Mucosa of gallbladder (tissue), 1 donor: Measurements from ENCODE around the gene PDCD2. TPM values are rescaled to one million over a fixed set of nuclear protein-coding genes. Genes with fewer than 3 reads are reported as not detected.
A peak's percentile ranks its signal among the peaks of the same experiment; 100 is the strongest.
"Not testable (repeated sequence)": the region's sequence is repeated elsewhere in the genome, so short reads cannot be mapped to it uniquely, and the experiment has no call there.

Source experiments
- DNase-seq: peaks from one replicate; pipeline ENCODE4 v3.0.0-alpha.2; 2020; ENCODE audit warnings: low spot score
- total RNA-seq: library from RNA; stranded (reverse); gene quantifications from one replicate; pipeline ENCODE4 v1.2.1, GENCODE V29; 2021
- donor health status: DM: no; HTN: no; CAD: no.

Gene PDCD2
- total RNA-seq, 1 donor from 2014 or later = 49.8 TPM

GRCh38 chr6:170552765-170553533 lies 31.5 kb downstream of the PDCD2 start, which contains the start of gene PSMB1:
TSS of gene PSMB1 (minus strand) at chr6:170553307. CDS start at chr6:170553242, 65 bp downstream.
- DNase-seq = peak; percentile 94

DNA sequence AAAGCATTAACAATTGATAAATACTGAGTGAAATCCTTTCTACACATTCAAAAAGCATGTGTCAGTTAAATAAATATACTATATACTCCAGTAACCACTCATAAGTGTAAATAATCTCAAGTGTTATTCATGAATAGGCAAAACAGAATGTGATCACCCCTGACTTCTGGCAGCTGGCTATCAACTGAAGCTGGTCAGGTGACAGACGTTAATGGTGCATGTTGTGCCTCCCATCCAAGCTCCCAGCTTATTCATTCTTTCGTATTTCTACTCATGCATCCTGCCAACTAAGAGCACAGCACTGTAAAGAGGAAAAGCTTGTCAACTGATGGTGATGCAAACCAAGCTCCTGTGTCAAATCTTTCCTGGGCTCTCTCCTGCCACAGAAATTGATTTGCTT lies 39.0 kb downstream of the PDCD2 start:
- DNase-seq = no peak

DNA sequence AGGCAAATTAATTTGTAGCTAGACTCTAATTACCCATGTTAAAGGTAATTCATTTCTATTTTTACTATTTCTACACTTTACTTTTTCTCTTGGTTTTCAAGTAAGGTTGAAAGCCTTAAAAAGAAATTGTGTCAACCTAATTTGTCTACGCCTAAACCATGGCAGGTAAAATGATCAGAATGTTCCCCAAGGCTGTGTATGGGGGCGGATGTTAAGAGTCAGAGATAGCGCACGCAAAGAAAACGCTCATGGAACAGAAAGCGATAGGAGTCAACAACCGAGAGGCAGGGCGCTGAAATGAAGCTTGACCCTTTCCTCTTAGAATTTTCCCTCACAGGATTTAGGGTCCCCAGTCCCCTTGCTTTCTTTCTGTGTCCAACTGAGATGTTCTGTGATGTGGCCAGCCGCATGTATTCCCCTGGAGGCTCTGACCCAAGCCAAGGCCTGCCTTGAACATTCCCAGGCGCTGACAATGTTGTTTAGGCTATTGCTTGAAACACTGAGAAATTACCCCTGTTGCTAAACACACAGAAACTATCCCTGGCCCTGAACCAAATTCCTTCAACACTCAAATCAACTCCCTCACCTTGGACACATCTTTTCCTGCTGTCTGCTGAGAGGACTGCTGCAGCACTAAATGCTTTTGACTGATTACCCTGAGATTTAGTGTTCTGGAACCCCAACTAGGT lies 42.3 kb downstream of the PDCD2 start:
- DNase-seq = no peak

DNA sequence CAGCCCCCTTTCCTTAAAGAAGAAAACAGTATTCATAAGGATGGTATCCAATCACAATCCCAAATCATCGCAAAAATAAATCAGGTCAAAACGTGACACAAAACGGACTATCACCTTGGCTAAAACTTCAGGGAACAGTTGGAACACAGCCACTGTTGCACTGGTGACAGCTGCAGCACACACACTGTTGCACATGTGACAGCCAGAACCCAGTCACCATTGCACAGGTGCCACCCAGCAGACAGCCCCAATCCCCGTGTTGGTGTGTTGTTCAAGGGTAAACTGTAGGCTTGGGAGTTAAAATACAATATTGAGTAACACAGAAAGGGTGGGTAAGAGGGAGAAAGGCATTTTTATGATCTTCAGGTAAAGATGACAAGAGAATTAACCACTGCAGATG lies 47.1 kb downstream of the PDCD2 start:
- DNase-seq = no peak

- DNase-seq = no peak
Observed at GRCh38 chr6:170536671-170537070, 47.8 kb downstream of the PDCD2 start.

DNA sequence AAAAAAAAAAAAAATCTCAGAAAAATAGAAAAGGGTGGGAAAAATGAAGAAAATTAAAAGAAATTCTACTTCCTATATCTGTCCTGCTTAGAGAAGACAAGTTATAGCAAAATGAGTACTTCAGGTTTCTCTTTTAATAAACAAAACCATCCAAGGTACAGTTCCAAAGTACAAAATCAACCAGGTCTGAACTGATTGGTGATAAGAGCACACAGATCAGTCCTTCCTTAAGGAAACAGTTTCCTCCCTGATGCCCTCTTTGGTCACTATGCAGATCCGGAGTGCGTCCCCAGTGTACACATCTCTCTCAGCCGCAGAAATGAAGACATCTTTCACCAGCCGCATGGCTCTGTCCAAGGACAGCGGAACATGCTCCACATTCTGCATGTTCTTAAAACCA lies 49.4 kb downstream of the PDCD2 start:
- DNase-seq = no peak

- no peak for DNase-seq
Observed at GRCh38 chr6:170533792-170534191, 50.6 kb downstream of the PDCD2 start.

DNA sequence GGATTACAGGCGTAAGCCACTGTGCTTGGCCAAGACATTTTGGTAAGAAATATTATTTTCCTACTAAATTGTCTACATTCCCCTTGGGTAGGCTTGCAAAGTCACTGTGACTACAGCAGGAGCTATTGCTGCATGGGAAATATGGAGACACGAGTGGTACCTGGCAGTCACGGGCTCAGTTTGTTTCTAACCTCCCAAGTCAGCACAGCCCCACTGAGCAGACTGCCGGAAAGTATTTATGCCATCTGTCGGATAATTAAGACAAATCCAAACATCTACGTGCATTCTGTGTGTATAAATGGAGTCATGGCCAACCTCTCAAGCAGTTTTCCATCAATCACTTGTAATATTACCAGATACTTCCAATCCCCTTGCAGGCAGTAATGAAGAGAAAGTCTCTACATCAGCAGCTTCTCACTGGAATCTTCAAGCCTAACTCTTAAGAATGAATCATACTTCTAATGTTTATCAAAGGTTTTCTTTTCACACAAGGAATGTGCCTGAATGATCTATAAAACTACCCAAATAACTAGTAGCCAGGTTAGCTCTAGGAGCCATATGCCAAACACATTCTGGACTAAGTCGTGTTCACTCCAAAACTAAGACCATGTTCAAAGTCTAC lies 51.5 kb downstream of the PDCD2 start:
- DNase-seq = no peak

- DNase-seq = peak; percentile 79
Observed at GRCh38 chr6:170529839-170530469, 54.5 kb downstream of the PDCD2 start.

DNA sequence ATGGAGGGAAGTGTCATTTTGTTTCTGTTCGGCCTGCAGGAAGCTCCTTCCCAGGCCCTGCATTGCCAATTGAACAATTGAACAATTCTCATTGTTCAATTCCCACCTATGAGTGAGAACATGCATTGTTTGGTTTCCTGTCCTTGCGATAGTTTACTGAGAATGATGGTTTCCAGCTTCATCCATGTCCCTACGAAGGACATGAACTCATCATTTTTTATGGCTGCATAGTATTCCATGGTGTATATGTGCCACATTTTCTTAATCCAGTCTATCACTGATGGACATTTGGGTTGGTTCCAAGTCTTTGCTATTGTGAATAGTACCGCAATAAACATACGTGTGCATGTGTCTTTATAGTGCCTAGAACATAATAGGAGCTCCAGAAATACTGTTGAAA lies 56.4 kb downstream of the PDCD2 start:
- not testable (repeated sequence) for DNase-seq

DNA sequence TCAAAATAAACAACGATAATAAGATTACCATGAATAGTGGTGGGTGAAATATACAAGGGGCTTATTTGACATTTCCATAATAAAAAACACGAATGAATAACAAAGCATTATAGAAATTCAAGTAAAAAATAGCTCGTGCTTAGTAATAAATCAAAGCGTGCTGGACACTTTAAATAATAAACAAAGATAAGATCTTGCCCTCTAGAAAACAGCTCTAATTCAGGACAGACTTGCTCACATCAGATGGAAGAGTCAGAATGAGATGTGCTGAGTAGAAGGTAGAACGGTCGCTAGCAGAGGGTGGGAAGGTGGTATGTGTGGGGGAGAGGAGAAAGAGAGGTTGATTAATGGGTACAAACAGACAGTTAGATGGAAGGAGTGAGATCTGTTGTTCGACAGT lies 58.6 kb downstream of the PDCD2 start:
- no peak for DNase-seq

Other genes starting within 250 kb of the PDCD2 start
- 109 TPM for gene PSMB1, start 31.3 kb downstream of the PDCD2 start, total RNA-seq
- 11.9 TPM for gene TBP, start 30.3 kb downstream of the PDCD2 start, total RNA-seq